Endometrium (tissue), 2 donors: Measurements from ENCODE around the gene SH3RF3.

Experiments
- FAIRE-seq: peaks from 2 replicates; lab custom pipeline; 2012; peaks lifted over from hg19 to GRCh38; lab: Jason Lieb, UNC
- donor health status: control.
- donor health status: control.

SH3RF3 gene

DNA sequence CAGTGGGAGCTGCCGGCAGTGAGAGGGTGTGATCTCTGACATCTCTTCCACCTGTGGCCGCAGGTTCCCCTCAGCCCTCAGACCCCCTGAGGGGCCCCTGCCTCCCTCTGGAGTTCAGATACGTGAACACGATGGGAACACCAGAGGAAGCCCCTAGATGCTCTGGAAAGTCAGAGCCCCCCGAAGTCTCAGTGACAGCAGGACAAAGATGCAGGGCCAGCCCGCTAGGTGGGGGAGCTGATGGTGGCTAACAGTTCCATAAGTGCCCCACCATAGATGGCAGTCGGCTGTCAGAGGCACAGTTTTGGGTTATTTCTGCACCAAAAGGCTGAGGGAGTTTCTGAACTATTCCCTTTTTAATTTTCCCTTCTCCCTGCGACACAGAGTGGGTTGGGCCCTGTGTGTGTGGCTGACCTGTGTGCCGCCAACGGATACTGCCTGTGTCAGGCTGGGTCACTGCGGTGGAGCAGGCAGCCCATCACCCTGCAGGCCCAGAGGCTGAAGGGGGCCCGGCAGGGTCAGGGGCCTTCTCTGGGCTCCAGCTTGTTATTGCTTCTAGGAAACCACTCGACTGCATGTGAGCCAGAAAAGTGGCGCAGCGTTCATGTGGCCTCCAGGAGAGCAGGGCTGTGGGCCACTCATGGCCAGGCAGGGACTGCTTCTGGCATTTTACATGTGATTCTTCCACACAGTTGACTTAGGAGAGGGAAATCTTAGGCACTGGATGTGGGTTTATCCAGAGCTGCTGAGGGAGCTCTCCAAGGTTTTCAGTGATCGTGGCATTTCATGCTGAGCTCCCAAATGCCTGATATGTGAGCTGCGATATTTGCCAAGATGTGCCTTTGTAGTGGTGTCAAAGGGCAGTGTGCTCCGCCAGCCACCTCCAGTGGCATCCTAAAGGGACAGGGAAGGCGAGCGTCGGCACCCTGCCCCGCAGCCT lies 225.1 kb downstream of the SH3RF3 start:
- FAIRE-seq: no peak

DNA sequence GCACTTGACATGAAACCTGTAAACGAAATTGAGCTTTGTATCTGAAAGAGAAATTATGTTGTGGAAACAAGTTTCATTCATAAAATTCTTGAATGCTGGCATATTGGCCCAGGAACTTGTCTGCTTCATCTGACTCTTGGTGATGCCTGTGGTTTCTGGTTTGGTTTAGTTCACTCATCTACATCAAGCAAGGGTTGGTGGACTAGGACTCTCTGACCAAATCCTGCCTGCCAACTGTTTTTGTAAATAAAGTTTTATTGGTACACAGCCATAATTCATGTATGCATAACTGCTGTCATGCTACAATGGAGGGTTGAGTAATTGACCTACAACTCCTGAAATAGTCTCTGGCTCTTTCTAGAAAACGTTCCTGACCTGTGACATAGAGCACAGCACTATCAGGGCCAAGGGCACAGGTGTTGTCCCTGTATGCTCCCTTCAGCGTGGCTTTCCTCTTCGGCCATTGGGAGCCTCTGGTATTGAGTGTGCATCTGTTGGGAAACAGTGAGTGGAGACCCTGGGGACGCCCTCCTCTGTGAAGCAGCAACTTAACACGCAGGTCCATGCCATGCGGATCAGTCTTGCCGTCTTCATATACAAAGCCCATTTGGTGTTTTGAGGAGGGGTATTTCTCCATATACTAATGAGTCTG lies 226.3 kb downstream of the SH3RF3 start:
- FAIRE-seq: no peak

- FAIRE-seq: no peak
Observed at GRCh38 chr2:109356324-109357035, 227.5 kb downstream of the SH3RF3 start.

DNA sequence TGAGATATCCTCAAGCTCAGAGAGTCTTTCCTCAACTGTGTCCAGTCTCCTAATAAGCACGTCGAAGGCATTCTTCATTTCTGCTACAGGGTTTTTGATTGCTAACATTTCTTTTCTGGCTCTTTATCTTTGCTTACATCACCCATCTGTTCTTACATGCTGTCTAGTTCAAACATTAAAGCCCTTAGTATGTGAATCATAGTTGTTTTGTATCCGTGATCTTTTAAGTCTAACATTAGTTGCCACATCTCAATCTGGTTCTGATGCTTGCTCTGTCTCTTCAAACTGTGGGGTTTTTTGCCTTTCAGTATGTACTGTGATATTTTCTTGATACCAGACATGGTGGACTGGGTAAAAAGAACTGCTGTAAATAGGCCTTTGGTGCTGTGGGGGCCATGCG lies 235.2 kb downstream of the SH3RF3 start:
- no peak for FAIRE-seq

GRCh38 chr2:109365131-109365530 lies 236.1 kb downstream of the SH3RF3 start:
- no peak for FAIRE-seq

GRCh38 chr2:109367683-109368082 lies 238.7 kb downstream of the SH3RF3 start:
- FAIRE-seq: no peak

DNA sequence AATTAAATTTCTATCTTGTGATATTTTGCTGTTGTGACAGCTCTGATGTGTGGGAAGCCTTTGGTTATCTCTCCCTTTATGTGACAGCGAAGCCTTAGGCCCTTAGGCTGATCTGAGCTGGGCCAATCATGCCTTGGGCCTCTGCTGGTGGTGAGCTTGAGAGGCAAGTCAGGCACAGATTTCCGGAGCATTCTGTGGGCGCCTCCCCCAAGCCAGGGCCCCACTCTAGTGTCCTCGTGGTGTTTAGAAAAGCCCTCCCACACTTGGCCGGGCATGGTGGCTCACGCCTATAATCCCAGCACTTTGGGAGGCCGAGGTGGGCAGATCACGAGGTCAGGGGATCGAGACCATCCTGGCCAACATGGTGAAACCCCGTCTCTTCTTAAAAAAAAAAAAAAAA lies 239.8 kb downstream of the SH3RF3 start:
- FAIRE-seq: no peak

DNA sequence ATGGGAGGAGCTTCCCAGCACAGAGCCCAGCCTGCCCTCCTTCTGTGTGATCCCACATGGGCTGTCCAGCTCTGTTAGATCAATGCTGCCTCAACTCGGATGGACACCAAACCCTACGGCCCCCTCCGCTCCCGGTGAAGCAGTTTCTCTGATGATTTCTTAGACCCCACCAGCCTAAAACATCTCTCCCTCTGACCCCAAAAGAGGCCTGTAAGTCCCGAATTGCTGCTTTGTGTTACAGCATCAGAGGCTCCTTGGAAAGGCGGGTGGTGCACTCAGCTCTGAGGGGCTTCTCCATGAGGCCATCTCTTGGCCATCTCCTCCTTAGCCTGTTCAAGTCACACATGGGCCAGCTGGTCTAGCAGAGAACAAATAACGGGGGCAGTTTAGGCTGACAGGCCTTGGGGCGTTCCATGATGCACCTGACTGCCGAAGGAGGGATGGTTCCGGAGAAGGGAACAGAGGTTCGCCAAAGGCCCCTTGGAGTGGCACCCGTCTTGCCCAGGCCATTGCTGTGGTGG lies 240.7 kb downstream of the SH3RF3 start:
- FAIRE-seq: no peak

- no peak for FAIRE-seq
Observed at GRCh38 chr2:109370399-109371035, 241.5 kb downstream of the SH3RF3 start.

- FAIRE-seq: no peak
Observed at GRCh38 chr2:109371481-109372170, 242.6 kb downstream of the SH3RF3 start.

DNA sequence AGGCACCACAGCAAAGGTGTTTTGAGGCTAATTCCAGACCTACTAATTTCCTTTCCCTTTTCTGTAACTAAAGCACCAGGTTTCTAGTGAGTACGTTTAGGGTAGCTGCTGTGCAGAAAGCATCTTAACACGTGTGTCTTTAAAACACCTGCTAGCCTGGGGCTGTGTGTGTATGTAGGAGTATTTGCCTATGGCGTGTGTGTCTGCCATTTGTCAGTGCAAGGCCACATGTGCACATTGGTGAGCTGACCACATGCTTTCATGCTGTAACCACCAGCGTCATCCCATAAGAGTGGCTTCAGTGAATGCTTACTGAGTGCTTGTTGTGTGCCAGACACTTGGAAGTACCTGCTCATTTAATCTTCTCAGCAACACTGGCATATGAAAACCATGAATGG lies 243.2 kb downstream of the SH3RF3 start:
- no peak for FAIRE-seq

DNA sequence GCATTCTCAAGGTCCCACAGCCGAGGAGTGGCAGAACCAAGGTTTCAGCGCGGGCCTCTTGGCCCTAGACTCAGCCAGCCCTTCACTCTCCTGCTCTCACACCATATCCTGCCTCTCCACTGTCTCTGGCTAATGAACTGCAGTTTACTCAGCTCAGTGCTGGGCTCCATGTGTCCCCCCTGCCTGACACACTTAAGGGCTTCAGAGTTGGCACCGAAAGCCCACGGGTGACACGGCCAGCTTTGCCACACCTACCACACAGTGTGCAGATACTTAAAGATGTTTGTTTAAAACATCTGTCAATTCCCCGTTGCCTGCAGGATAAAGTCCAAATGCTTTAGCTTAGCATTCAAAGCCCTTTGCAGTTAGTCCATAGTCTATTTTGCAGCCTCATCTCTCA lies 243.6 kb downstream of the SH3RF3 start:
- FAIRE-seq: no peak

- FAIRE-seq: no peak
Observed at GRCh38 chr2:109373791-109374547, 245.0 kb downstream of the SH3RF3 start.

DNA sequence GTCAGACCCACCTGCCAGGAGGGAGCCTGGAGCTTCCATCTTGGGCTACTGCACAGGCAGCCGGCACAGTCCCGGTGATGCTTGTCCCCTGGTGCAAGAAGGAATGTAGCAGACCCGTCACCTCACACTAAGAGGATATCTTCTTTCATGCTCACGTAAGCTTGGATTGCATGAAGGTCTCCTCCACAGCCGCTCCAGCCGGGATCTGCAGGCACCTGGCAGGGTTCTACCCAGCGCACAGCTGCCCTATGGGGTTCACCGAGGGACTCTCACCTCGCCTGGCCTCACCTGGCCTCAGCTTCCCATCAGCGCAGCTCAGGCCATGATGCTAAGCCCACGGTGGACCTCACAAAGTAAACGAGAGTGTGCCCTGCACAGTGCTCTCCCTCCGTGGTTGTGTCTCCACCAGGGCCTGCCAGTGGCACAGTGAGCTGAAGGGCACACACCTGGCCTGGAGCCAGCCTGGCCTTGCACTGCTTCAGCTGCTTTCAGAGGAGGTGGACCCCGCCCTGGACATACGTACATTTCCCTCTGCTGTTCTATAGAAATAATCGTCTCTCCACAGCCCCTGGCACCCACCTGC lies 245.6 kb downstream of the SH3RF3 start:
- no peak for FAIRE-seq

DNA sequence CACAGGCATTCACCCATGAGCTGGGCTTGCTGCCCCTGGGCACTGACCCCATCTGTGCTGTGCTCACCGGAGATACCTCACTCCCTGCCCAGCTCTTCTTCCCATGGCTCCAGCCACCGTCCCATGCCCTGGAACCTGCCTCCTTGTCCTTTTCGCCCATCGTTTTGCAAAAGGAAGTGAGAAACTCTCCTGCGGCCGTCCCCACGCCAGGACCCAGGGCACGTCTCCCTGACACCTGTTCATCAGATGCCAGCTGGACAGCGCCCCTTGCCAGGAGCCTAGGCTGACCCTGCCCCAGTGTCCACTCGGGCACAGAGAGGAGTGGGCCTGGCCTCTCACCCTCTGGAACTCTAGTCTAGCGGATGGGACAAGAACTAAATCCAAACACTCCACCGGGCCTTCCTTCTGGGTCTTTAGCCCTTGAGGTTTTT lies 246.1 kb downstream of the SH3RF3 start:
- no peak for FAIRE-seq

DNA sequence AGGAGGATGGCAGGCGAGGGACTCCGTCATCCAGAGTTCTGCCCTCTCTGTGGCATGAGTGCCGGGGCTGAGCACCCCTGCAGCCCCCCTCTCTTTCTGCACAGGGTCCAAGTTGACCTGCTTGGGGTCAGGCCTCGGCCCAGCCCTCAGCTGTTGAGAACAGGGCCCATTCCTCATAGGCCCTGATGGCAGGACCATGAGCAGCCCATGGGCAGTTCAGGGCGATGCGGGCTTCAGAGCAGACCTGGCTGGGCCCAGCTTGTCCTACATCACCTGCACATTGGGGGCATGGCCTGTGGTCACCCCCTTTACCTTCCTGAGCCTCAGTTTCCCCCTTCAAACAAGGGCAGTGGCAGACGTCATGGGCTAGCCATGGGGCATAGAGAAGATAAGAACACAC lies 246.7 kb downstream of the SH3RF3 start:
- no peak for FAIRE-seq

DNA sequence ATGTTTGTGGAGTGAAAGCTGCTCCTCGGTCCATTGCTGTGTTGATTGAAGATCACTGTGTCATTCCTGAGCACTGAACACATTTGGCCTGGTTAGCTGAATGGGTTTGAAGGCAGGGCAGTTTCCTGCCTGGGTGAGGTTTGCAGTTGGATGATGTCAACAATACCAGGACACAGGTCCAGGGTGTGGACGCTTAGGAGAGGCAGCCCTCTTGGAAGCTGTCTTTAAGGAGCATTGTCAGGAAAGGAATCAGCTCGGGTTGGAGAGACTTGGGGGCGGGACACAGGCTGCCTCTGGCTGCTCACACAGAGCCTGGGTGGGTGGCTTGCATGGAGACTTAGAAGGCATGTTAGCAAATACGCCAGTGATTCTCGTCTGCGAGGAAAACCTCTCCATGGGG lies 247.1 kb downstream of the SH3RF3 start:
- FAIRE-seq: no peak

DNA sequence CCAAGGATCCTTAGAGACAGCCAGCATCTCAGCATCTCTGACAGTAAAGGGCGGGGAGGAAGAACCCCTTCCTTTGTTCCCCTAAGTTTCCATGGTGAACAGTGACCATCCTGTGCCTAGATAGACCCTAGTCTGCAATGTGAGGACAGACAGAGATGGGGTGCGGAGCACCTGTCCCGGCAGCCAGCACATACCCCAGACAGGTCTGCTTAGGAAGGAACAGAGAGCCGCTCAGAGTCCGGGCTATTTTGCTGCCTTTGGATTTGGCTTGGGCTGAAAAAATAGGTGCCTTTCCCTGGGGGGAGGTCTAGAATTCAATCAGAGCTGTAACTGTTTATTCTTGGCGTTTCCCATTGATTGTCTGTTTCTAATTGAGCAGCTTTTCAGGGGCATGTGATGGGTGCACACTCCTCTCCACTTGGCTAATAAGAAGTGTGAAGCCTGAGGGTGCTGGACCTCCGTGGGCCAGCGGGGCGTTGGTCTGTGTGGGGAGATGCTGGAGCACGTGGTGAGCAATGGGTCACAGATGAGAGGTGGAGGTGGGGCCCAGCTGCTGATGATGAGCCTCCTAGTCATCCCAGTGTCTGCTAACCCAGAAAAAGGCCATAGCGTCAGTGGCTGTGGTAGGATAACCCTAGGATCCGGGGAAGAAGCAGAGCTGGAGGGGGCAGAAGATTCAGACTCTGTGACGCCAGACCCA lies 247.9 kb downstream of the SH3RF3 start:
- no peak for FAIRE-seq

DNA sequence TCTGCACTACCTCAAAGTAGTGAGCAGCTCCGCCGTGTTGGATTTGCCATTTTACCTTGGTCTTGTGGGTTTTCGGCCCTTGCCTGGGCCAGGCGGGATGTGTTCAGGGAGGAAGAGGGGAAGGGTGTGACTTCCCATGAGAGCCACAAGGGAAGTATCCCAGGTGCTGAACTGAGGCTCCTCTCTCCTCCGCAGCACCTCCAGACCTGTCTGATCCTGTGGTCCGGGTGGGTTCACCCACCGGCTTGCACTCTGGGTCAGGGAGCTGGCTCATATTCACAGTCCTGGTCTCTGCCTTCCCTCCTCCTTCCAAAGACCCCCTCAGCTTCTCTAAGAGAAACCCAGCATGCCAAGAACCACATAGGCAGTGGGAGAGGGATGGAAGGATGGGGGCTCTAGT lies 249.0 kb downstream of the SH3RF3 start:
- FAIRE-seq: no peak

GRCh38 chr2:109378682-109379081 lies 249.7 kb downstream of the SH3RF3 start:
- no peak for FAIRE-seq
